NCI-H446 treated with DMSO at 0.1 percent for 48 hours (cell line): ENCODE measurements around the gene SIT1.

Source experiments
- DNase-seq: peaks from one replicate; lab custom pipeline; 2025; lab: John Stamatoyannopoulos, UW

SIT1 gene, protein sequence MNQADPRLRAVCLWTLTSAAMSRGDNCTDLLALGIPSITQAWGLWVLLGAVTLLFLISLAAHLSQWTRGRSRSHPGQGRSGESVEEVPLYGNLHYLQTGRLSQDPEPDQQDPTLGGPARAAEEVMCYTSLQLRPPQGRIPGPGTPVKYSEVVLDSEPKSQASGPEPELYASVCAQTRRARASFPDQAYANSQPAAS

DNA sequence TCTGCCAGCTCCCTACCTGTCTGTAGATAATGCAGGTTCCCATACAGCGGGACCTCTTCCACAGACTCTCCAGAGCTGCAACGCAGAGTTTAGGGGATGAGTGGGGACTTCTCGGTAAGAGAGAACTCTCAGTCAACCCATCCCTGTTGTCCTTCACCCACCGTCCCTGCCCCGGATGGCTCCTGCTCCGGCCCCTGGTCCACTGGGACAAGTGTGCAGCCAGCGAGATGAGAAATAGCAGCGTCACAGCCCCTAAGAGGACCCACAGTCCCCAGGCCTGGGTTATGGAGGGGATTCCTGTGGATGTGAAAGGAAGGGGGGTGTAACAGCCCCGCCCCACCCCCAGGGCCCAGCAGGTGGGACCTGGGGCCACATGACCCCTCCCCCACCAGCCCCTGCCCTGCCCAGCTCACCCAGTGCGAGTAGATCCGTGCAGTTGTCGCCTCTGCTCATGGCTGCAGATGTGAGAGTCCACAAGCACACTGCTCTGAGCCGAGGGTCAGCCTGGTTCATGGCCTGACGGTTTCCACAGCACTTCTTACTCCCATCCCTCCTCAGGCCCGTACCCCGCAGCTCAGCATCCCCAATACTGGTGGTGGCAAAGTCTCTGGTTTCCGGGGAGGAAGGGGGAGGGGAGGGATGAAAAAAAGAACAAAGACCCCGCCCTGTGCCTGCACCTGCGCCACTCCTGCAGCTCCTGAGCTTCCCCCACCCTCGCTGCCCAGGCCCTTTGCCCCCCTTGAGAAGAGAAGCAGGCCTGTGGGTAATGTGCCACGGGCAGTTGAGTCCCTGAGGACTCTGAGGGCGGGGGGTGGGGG lies at the start of gene SIT1:
Gene SIT1, minus strand, starts transcription at position 591 of the 818 bp plus-strand sequence. Its CDS starts 78 bp downstream, at position 513.
- DNase-seq: no peak

DNA sequence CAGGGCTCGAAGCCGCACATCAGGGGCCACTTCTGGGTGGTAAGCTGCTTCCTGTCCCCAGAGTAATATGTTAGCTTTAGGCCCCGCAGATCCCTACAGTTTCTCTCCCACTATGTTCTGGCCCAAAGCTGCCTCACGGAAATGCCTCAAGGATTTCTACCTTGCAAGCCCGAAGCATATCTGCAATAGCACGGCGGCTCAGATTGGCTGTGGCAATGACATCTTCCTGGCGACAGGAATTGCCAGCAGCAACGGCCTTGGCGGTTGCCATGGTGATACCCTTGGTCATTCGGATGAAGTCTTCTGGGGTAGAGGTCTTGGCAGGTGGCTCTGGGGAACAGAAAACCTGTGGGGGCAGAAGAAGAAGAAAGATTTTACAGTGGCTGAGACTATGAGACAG lies 49.3 kb upstream of the SIT1 start:
- DNase-seq: no peak

DNA sequence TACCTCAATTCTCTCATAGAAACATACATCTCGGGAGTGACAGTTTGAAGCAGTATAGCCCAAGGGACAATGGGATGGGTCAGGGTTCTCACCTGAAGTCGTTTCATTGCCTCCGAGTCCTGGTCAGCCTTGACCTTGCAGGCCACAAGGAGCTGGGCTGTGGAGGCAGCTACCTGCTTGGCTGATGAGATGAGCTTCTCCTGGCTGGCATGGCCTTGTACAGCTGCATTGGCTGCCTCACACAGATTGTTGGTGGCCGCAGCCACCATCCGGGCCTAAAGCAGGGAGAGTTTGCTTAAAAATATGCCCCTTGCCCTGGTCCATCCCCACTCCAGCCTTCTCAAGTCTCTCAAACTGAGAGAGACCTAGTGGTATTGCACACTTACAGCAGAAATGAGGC lies 47.5 kb upstream of the SIT1 start:
- DNase-seq: no peak

DNA sequence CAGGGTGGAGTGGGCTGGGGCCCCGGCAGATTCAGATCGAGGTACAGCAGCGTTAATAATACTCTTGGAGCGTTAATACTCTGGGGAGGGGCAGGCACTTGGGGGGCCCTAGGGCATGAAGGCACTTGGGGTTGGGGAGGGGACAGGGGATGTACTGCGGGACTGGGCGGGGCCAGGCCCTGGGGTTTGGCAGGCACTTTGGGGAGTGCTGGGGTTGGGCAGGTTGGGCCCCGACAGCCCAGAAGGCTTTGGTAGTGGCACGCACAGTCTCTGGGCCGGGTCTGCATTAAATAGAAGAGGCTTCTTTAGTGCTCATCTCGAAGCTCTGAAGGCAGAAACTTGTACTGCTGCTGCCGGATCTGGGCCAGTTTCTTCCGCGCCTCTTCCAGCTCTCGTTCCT lies 46.8 kb upstream of the SIT1 start:
- no peak for DNase-seq

DNA sequence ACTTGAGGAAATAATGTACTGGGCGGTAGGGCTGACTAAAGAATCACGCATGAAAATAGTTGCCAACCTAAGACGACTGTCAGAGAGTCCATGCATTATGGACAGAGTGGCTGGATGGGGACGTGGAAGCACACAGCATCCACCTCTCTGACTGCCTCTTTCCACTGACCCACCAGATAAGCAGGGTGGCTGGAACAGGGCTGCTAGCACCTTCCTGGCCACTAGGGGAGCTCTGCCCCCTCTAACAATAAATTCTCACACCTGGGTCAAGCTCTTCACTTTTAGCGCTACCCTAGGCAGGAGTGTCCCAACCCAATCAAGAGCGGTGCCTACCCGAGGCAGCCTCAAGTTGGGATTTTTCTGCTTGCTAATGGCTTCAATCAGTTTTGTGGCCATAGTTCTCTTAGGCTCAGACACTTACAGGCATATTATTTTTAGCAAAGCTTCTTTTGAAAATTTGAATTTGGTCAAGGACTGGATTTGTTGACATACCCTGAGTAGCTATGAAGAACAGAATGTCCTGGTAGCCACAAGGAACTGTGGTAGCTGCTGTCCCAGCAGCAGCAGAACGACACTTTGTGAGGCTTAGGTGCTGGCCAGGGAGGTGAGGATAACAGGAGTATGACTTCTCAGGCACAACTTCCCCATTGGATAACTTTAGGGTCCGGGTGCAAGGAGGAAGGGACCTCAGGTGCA lies 45.9 kb upstream of the SIT1 start:
- DNase-seq: no peak

DNA sequence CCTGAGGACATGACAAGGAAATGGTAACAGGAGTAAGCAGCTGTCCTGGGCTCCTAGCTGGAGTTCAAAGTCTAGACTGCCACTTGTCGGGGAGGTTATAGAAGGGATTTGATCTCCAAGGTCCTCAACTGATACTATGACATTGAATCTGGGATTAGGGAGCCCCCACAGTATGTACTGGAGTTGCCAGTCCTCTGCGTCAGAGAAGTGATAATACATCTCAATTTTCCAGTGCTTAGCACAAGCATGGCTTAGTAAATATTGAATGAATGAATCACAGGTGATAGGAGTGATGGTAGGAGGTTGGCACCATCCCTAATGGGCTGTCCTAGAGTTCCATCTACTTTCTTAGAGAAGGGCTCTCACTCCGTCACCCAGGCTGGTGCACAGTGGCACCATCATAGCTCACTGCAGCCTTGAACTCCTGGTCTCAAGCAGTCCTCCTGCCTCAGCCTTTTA lies 45.2 kb upstream of the SIT1 start:
- DNase-seq: no peak

DNA sequence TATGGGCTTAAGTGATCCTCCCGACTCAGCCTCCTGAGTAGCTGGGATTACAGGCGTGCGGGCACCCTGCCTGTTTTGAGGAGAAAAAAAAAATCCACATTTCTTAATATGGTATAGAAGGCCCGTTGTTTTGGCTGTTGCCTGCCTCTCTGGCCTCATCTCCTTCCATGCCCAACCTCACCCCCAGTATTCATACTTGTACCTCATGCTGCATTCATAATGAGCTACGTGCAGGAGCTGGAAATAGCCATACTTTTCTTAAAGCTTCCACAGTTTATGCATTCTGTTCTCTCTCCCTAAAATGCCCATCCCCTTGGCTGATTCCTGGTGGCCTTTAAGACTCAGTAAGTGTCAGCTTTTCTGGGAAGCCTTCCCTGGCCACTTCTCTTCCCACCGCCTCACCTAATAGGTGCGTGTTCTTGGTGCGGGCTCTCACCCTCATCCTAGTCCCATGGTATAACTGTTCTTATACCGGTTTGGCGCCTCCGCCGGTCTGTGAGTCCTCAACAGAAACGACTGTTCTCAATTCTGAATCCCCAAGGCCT lies 41.1 kb upstream of the SIT1 start:
- no peak for DNase-seq

DNA sequence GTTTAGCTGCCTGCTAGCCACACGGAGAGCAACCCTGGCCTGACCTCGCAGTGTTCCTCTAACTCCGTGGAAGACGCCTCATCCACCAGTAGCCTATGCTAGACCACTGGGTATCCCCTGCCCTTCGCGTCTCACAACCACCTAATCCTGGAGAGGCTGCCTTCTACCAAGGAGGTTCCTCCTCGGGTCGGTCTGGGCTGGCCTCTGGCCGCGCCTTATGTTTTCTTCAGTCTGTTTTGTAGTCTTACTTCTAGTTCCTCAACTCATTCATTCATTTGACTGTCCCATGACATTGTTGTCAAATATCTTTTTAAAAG lies 40.6 kb upstream of the SIT1 start:
- no peak for DNase-seq

DNA sequence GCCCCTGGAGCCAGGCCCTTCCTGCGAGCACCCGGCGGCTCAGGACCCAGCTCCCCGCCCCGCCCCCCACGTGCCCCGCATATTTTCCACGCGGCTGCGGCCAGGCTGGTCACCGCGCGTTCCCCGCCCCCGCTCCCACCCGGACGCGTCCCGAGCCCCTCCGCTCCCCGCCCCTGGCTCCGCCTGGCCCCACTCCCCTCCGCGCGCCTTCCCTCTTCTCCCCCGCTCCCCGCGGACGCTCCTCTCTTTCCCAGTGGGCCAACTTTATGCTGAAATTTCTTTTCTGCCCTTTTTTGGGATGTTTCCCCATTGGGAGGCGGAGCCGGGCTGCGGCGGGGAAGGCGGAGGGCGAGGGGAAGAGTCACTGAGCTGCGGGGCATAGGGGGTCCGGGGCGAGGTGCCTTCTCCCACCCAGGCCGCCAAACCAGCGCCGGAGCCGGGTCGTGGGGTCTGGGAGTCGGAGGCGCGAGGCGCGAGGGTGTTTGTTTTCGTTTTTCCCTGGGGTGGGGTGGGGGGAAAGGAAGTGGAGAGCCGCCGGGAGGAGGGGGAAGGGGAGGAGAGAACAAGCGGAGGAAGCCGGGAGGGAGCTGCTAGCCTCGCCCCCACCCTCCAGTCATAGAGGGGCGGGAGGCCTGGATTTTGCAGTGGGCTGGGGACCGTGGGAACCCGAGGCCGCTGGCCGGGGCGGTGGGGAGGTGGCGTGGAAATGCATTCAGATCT lies 40.0 kb upstream of the SIT1 start:
- DNase-seq: no peak

DNA sequence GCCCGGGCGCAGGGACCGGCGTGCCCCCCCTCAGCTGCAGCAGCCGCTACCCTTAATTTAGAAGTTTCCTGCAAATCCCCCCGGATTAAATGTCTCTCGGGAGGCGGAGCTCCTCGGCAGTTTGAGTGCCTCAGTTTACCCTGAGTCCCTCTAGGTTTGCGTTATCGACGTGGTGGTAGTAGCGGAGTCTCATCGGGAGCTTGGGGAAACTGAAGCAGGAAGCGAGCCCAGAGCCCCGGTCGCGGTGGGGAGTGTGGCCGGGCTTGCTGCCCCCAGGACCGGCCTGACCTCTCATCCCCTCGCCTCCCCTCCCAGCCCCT lies 39.5 kb upstream of the SIT1 start:
- DNase-seq: no peak

DNA sequence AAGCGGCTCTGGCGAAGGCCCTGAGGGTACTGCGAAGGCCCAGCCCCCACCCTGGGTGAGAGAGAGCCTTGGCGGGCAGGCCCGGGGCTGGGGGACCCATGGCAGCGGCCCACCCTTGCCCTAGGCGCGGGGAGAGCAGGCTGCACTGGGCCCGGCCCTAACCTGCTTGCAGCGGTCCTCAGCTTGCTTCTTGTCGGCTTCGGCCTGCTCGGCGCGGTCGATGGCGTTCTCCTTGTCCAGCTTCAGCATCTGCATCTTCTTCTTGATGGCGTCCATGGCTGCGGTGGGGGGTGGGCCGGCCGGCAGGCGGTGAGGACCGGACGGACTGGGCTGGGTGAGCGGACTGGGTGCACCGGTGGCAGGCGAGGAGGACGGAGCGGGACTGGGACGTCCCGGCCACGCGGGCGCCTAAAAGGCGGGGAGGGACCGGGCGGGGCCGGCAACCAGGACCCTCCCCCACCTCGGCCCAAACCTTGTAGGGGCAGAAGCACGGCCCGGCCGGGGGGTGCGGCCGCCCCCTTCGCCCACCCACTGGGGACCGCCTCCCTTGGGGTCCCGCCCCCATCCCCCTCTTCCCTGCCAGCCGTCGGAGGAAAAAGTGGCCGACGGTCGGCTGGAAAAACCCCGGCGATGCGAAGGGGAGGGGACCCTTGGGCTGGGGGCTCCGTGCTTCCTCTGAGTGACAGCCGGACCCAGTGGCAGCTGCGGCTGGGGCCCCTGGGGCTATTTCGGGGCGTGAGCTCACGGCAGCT lies 39.0 kb upstream of the SIT1 start, which contains the start of gene TPM2:
Gene TPM2, minus strand, starts transcription at position 384 of the 752 bp plus-strand sequence. Its CDS starts 108 bp downstream, at position 276.
- DNase-seq: no peak

DNA sequence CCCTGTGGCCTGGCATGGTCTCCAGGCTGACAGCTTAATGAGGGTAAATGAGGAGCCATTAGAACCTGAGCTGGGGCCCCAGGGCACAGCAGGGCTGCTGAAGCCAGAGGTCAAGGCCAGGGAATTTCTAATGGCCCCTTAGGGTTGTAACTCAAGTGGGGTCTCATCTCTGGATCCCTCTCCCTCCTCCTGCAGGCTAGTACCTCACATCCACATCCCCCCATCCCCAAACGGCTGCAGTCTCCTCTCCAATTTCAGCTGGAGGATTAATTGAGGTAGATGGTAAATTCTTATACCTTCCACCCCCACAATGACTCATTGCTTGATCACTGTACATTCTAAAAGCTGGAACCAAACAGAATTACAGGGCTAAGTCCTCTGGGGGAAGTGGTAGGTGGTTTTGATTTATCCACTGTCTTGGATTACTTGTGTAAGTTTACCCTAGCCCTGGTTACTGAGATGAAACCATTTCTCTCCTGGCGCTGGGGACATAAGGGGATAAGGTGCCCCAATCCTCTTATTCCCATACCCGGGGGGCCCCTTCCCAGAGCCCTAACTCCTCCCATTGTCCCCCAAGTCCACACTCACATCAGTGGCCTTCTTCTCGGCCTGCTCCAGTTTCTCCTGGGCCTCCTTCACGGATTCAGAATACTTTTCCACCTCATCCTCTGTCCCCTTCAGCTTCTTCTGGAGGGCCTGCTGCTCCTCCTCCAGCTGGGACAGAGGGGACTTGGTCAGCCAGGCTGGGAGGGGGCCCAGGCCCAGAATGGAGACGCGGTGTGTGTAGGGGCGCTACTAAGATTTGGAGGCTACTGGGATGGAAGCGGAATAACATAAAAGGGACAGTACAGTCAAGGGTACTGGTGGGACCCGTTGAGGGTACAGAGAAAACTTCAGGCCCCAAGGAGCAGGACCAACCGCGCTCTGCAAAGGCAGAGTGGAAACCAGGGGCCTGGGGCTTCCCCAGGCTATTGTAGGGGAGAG lies 38.1 kb upstream of the SIT1 start:
- no peak for DNase-seq

DNA sequence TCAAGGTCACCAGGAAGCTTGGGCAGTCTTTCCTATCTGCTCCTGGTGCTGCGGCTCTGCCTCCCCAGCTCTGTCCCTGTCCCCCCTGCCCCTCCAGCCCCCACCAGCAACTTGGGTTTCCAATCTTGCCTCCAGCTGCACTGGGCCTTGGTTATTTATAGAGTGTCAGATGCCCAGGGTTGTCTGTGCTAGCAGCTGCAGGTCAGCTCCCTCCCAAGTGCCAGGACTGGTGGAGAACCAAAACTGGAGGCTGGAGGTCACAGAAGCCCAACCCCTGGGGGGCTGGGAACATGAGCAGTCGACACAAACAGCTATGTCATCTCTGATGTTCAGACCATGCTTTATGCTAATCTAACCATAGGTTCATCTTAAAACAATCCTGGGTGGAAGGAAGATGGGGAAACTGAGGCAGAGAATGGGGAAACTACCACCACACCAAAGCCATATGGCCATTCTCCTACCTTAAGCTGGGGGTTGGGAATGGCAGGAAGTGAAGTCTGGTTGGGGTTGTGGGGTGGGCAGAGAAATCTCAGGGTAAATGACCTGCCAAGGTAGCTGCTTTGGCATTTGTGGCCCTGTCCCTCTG lies 37.3 kb upstream of the SIT1 start:
- DNase-seq: no peak

DNA sequence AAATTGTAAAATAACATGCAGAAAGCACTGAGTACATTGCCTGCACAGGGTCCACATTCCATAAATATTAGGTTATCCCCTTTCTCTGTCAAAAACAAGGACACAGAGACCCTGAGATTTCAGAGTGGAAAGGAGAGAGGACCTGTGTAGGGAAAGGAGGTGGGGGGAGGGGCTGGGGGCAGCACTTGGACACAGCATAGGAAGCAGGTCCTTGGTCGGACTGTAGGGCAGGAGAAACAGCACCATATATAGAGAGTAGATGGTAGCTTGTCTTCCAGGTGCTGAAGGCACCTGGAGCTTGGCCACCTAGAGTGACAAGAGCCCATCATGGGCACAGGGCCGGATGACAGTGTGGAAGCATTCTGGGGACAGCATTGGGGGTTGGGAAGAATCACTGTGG lies 36.6 kb upstream of the SIT1 start:
- DNase-seq: no peak

DNA sequence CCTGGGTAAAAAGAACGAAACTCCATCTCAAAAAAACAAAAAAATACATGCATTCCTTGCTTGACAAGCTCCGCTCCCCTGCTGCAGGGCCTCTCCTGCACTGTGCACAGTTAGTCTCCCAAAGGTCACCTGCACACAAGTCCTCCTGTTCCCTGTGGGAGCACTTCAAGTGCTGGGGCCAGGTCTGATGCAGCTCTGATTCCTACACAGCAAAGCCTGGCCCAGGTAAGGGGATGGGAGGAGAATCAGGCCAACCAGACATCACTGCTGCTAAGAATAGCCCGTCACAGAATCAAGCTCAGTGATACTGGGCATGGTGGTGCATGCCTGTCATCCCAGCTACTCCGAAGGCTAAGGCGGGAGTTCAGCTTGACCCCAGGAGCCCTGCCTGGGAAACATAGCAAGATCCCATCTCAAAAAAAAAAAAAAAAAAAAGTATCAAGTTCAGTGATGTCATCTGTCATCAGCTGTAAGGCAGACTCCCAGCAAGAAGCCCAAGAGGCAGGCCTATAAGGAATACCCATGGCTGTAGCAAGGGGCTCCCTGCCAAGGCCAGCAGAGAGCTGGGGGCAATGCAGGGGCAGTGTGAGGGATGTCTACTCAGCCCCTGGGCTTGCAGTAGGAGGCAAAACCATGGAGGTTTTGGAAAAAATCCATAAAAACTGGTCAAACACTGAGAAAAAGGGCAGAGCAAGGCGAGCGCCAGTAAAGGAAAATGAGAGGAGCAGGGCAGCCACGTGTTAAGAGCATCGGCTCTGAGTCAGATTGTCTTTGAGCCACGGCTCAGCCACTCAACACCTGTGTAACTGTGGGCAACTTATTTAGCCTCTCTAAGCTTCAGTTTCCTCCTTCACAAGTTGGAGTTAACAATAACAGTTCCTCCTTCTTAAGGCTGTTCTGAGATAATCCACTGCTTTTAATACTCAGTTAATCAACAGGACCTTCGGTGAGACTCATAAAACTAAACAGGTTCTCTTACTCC lies 35.8 kb upstream of the SIT1 start:
- DNase-seq: no peak

DNA sequence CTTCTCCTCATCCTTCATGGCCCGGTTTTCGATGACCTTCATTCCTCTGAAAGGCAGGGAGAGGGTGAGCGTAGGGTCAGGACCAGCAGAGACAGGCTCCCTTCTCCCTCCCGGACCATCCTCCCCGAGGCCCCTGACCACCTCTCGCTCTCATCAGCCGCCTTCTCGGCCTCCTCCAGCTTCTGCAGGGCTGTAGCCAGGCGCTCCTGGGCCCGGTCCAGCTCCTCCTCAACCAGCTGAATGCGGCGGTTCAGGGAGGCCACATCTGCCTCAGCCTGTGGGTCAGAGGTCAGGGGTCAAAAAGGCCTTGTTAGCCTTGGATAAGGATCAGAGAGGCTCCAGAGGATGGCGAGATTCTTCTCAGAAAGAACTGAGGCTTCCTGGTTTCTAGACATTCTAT lies 34.8 kb upstream of the SIT1 start:
- DNase-seq: no peak

DNA sequence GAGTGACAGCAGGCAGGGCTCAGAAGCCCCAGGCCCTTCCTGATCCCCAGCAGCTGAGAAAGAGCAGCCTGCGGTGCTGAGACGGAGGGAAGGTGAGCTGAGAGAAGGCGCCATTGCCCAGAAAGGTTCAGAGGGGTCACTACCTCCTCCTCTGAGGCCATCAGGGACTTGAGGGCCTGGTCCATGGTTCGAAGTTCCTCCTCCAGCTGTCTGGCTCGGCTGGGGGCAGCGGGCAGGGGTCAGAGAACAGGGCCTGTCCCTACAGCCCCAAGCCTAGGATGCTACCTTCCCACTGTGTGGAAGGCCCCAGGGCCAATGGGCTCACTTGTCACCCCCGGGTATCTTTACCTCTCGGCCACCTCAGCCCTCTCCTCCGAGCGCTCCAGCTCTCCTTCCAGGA lies 34.2 kb upstream of the SIT1 start:
- no peak for DNase-seq

DNA sequence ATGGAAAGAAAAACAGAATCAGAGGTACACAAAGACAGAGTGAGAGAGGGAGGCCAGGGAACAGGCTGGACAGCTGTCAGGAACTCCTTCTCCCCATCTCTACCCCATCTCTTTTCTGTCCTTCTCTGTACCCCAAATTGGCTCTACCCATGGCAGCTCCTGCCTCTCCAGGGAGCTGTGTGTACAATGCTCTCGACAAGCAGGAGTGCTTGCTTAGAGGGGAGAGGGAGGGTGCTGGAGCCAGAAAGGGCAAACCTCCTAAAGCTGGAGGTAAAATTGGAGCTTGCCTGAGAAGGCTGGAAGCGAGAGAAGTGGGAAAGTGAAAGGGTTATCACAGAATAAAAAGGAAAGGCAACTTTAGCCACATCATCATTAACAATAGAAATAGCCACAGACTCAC lies 32.6 kb upstream of the SIT1 start:
- DNase-seq: no peak
